Activated CD4-positive, alpha-beta T cell treated with anti-CD3 and anti-CD28 coated beads for 1 hour (primary cell): ENCODE results near the gene C1orf53.
"Not testable (repeated sequence)": the region's sequence is repeated elsewhere in the genome, so short reads cannot be mapped to it uniquely, and the experiment has no call there.

ENCODE experiments used
- DNase-seq: peaks from one replicate; pipeline ENCODE4 v3.0.0-alpha.2; 2020

The C1orf53 gene

DNA sequence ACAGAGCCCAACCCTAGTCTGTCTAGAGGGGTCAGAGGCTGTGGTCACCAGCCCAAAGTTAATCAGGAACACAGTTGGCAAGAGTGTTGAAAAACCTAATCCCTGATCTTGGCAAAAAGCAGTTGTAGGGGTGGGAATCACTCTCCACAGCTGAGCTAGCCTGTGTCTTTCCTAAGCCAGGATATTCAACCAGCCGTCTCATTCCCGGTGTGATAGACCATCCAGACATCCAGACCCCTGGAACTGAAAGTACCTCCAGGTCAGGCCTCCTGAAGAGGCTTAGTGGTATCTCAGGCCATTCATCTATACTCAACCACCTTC is 19.6 kb downstream of the C1orf53 start:
- no peak for DNase-seq

DNA sequence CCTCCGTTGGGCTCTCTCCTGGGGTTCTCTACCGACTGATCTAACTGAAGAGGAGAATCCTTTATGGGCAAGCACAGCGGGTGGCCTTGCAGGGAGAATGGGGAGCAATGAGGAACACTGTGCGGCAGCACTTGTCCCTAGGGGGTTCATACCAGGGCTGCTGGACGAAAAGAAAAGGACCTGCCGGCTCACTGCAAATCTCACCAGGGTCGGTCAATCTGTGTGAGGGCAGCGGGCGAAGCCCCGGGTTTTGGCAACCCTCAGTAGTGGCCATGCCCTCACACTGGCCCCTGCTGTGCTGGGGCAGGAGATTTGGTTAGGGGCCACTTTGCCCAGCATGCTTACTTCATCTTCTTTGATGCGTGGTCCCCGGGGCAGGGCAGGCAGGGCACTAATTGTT is 20.6 kb downstream of the C1orf53 start:
- DNase-seq, result no peak

DNA sequence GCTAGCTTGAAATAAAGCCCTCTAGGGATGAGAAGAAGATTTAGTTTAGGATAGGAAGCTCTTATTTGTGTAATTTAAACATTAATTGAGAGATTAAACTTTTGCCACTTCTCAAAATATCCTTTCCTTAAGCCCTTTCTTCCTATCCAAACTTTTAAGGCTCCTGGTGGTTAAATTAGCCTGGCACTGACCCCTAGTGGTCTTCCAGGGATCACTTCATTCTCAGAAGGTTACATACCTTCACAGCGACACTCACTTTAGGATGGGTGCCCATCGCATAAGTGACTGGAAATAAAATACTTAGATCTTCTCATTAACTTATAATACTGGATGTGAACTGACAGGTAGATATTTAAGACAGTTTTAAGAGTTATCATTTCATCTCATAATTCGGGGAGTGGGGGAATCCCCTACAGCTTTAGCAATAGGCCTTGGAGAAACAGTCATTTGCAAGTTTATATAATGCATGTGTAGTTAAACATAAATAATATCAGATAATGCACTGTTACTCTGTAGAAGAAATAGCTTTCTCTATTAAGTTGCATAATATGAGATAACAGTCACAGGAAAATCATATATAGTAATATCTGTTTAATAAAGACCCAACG is 22.2 kb downstream of the C1orf53 start:
- no peak for DNase-seq

DNA sequence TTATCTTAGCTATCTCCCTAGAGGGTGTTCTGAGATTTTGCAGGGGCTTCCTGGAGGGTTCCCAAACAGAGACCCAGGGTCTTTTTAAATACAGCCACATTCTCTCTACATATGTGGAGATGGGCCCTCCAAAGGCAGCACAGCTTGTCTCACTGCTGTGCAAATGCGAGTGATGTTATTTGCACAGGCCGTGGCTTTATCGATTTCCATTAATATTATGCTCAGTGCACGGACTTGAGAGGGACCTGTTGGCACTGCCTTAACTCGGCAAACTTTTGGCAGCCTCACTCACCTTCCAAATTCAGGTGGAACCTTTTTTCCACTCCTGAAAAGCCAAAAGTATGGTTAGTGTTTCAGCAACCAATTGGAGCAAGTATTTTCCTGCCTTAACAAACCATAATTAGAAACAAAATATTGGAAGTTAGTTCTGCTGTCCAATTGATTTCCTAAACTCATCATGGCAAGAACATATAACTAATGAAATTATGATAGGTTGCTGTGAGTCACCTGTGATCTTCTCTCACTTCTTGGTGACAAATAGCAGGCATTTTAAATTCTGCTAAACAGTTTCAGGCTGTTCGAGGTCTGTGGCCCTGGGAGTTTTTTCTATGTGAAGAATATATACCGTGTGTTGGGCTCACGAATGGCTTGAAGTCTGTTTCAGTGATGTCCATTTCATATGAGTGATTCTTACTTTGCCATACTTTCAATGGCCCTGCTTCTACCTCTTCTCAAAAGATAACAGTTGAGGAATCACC is 25.7 kb downstream of the C1orf53 start:
- no peak for DNase-seq

DNA sequence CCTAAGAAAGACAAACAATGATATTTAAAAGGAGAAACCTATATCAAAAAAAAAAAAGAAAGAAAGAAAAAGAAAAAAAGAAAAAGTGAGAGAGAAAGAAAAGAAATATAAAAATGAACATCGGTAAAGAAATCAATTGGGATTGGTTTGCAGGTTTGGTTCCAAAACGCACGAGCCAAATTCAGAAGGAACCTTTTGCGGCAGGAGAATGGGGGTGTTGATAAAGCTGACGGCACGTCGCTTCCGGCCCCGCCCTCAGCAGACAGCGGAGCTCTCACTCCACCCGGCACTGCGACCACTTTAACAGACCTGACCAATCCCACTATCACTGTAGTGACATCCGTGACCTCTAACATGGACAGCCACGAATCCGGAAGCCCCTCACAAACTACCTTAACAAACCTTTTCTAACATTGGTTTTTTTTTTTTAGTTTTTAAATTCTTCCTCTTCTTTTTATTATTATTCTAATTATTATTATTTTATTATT is 26.5 kb downstream of the C1orf53 start:
- DNase-seq, result no peak

DNA sequence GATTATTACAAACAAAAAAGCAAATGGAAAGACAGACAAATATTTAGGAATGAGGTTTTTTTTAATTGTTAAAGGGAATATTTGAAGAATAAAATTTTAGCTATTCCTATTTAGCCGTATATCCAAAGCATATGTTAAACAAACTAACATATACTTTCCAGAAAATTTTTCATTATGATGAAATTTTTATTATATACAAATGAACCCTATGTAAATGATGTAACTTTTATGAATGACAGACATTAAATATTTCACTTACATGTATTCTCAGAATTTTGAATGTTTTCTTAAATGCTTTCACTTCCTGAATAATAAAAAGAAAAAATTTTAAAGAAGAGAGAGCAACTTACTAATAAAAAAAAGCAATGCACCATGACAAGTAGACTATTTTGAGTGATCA is 30.6 kb downstream of the C1orf53 start:
- no peak for DNase-seq

DNA sequence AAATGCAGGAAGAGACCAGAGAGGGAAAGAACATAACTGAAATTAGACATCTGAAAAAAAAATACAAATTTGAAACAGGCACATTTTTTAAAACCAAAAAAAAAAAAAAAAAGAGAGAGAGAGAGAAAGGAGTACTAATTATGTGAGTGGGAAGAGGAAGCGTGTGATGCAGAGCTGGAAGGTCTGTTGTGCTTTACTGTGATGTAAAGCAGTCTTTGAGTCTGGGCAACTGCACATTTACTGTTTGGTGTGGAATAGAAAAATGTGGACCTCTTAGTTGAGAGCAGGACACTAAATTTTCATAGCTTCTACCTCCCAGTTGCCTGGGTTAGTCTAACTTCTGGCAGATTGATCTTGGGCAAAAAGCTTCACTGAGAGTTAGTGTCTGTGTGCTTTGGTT is 31.2 kb downstream of the C1orf53 start:
- no peak for DNase-seq

DNA sequence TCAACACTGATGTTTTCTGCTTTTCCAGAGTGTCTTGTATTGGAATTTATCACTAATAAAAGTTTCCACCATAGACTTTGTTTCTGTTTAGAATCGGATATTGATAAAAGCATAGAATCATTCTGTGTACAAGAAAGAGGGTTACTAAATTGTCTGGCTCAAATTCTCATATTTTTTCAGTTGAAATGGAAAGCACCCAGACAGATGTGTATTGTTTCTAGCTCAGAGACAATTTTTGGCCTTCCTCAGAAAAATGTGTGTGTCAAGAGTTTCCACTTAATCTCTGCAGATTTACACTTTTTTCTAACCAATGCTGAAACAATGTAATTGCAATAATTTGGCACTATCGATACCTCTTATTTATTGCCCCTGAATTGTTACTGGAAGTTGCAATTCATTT is 35.0 kb downstream of the C1orf53 start:
- no peak for DNase-seq

DNA sequence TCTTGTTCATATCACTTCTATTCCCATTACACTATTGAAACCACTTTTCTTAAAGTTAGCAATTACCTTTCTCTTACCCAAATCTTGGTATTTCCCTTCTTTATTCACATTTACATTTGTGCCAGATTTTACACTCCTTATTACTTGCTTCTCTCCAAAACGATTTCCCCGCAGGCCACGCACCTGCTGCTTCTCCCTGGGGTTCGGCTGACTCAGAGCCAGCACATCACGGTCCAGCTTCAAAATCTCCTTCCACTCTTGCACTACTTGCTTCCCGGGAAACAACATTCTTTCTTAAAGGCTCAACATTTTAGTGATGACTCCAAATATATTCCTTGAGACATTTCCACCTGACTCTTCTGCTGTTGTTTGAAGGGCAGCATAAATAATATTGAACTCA is 35.5 kb downstream of the C1orf53 start:
- no peak for DNase-seq

DNA sequence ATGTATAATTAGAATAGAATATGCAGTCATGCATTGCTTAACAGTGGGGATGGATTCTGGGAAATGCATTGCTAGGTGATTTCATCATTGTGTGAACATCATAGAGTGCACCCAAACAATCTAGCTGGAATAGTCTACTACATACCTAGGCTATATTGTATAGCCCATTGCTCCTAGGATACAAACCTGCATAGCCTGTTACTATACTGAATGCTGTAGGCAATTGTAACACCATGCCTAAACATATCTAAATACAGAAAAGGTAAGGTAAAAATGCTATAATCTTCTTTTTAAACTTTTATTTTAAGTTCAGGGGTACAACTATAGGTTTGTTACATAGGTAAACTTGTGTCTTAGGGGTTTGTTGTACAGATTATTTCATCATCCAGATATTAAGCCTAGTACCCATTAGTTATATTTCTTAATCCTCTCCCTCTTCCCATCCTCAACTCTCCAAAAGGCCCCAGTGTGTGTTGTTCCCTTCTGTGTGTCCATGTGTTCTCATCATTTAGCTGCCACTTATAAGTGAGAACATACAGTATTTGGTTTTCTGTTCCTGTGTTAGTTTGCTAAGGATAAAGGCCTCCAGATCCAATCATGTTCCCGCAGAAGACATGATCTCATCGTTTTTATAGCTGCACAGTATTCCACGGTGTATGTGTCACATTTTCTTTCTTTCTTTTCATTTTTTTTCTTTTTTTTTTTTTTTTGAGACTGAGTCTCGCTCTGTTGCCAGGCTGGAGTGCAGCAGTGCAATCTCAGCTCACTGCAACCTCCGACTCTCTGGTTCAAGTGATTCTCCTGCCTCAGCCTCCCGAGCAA is 36.9 kb downstream of the C1orf53 start:
- DNase-seq, result not testable (repeated sequence)

DNA sequence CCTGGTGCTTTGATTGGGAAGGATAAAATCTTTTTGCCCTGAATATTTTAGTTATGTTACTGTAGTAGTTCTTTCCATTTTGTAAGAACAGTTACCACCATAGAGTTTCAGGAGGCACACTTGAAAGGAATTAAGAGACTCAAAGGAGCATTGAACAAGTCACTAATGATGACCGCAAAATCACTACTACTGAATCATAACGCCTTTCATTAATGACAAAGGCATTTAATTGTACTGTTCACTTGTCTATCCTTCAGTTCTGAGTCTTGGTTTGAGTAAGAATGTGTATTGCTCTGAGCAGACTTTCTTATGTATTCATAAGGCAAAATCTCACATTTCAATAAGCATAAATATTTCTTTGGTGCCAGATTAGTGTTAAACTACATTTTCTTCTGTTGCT is 39.6 kb downstream of the C1orf53 start:
- DNase-seq, result no peak

DNA sequence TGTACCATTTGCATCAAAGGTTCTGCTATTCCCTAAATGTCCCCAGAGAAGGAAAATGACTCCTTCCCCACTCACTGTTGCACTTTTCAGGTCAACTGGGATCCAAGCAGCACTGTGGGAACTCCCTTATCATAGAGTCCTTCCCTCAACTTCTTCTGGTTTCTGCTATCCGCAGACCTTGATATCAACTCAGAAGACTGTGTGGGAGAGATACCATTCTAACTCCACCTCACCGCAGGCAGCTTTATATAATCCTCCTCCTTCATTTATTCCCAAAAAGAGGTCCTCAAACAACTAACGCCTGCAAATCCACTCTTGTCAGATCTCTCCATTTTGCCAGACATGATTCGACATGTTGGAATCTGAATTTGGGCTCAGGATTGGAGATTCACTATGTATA is 42.1 kb downstream of the C1orf53 start:
- no peak for DNase-seq

DNA sequence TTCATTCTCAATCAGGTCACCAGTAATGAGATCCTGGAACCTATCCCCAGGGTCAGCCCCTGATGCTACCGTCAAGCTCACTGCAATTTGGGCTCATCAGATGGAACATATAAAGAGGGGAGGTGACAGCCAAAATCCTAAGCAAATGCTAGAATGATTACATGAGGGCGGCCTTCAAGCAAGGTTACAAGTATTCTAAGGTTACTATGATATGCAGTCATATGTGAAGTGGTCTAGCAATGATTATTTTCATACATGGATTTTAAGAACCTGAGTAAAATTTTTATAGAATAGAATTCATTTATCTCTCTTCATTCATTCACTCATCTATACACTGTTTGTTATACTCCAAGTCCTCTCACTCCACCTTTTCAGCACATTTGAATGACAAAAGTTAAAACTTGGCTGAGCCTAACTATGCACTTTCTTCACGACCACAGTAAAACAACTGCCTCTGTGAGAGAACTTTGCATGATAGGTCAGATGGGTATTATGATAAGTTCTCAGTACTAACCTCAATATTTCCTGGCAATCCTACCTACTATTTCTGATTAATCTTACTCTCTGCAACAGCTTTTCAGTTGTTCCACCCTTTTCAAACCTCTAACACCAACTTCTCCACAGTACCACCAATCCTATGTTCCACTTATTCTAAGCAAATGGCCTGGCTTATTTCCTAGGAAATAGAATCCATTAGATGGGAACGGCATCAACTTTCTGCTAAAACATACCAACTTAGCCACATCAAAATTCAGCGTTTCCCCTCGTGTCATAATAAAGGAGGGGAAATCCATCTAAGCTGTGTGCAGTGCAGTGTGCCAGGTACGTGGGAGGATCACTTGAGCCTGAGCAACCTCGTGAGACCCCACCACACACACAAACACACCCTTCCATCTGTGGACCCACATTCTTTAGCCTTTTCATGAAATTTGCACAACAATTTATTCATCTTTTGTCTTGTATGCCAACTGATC is 46.8 kb downstream of the C1orf53 start:
- DNase-seq, result no peak

DNA sequence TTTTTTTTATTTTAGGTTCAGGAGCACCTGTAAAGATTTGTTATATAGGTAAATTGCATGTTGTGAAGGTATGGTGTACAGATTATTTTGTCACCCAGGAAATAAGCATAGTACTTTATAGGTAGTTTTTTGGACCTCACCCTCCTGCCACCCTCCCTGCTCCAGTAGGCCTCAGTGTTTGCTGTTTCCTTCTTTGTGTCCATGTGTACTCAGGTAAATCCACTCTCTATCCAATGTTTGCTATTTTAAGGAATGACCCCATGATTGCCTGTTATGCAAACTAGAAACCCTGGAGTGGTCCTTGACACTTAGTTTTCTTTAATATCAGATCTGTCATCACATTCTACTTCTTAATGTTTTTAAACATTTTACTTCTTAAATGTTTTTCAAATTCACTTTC is 48.7 kb downstream of the C1orf53 start:
- DNase-seq, result no peak

DNA sequence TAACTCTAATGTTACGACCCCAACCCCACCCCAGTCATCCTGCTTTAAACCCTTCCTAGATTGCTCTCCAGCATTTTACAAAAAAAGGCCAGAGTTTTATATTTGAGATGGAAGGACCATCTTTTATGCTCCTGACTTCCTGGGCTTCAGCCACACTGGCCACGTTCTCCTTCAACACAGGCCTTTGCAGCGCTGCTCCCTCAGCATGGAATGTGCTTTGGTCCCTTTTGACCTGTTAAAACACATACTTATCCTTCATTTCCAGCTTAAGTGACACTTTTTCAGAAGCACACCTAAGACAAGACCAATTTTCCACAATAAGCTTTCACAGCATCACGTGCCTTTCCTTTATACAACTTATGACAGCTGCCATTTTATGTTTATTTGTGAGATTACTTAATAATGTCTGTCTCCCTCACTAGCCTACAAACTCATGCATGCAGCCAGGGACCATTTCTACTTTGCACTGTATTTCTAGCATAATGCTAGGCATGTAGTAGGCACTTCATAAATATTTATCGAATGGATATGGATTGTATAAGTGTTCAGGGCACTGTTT is 49.3 kb downstream of the C1orf53 start:
- DNase-seq, result no peak

DNA sequence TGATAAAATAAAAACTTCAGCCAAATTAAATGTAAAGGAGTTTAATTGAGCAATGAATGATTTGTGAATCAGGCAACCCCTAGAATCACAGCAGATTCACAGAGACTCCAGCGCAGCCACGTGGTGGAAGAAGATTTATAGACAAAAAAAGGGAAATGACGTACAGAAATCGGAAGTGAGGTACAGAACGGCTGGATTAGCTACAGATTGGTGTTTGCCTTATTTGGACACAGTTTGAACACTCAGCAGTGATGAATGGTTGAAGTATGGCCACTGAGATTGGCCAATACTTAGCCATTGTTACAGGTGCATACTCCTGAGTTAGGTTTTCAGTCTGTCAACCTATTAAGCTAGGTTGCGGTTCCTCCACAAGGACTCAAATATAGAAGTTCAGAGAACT is 51.0 kb downstream of the C1orf53 start:
- DNase-seq, result not testable (repeated sequence)

DNA sequence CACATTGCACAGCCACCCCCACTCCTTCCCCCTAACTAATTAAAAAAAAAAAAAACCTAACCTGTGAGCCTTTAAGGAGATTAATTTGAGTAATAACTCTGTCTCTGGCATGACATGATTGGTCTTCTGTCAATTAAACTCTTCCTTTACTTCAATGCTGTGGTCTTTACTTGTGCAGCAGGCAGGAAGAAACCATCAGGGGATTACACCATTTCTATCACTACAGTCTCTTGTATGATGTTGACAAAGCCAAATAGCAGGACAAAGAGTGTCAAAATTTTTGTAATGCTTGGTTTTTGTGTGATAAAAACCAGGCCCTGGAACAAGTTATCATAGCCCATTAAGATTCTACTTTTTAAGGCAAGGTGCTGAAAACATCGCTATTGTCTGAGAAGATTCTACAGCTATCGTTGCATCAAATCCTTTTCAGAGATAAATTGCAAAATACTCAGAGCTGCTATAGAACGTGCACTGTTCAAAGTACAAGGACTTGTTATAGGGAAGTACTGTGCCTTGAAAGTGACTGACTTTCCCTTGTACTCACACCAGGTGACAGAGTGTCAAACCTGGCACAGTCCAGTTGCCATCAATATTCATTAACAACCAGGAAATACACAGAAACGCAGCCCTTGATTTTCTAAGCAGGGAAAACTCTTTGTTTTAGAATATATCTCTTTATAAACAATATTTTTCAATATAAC is 52.4 kb downstream of the C1orf53 start:
- DNase-seq, result no peak

DNA sequence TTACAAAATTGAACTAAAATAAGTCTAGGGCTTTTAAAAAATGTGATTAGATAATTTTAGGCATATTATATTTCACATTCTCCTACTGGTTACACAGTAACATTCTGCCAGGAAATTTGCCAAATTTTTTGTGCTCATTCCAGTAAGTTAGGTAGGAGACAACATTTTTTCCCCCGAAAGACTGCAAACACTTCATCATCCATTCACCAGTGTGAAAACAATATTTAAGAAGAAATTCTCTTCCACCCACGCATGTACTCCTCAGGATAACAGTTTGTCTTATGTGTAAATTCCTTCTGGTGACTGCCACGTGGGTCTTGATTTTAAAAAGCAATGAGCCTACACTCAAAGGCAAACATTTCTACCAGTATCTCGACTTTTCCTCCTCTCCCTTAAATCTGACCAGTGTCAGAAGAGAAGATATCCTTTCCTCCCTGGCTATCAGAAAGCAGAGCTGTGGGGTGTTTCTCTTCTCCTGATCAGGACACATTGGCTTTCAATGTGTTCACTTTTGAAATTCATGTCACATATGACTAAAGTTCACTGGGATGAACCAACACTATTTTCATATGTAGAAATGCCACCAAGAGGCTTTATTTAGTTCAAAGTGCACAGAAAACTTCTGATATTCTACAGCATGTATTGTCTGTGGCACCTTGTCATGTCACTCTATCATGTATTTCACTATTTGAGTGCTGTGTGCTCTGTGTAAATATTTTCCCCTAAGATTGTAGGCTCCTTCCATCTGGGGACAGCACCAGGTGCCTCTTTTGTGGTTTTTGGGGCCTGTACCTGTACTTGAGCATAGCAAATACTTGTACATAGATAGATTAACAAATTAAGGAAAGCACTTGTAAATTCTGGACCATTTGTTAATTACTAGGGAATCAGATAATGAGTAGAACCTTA is 53.3 kb downstream of the C1orf53 start:
- DNase-seq, result no peak
